ENCODE results near the gene PTCSC3. TPM values are rescaled to one million over a fixed set of nuclear protein-coding genes. Genes with fewer than 3 reads are reported as not detected.

The PTCSC3 gene
- total RNA-seq, 1 experiment from 2014 or later = not detected

DNA sequence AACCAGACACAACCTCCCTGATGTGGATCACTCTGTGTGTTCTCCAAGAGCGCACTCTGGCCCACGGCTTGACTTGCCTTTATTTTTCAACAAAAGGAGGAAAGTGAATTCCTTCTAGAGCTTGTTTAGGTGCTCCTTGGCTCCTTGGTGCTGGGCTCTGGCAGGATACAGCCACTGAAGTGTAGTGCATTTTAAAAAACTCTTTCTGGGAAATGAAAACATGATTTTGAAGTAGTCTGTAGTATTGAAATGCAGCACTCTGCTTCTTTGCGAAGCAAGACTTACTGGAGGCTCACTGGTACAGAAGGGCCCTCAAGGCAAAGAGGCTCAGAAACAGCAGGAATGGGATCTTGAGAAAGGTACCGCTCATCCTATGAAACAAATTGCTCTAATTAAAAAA lies 81.6 kb downstream of the PTCSC3 start:
- Histone ChIP-seq H3K27me3 (replicated peaks; ENCODE audit: insufficient read depth, low read depth, low read length, poor library complexity) (peaks cover 2% of the 10 kb centered on the region), H3K4me1 (ENCODE audit: insufficient read depth, low read length, poor library complexity, severe bottlenecking) (no peaks in the 10 kb centered on the region), H3K4me3 (ENCODE audit: low read depth, low read length, poor library complexity, severe bottlenecking) (no peak overlapping the region), H3K36me3 (ENCODE audit: insufficient read depth, low read length, poor library complexity, severe bottlenecking) (no peaks in the 10 kb centered on the region), H3K9me3 (ENCODE audit: low read depth, low read length, poor library complexity, severe bottlenecking) (no peaks in the 10 kb centered on the region), H3K27ac (ENCODE audit: low read depth, low read length, poor library complexity, severe bottlenecking) (no peak overlapping the region)
- ChIA-PET POLR2A (ENCODE audit: low non-redundant PET) (no interaction called here), CTCF (interaction anchor here (0.6 kb wide), 1 partner anchor 136 kb away, joined by 3 read pairs; no protein-coding TSS in a partner anchor)
- intact Hi-C loops (cut with micrococcal nuclease; ENCODE audit: unreplicated experiment) = no loop called here
- no peak for TF ChIP-seq EZH2 (IDR thresholded peaks at IDR 0.05; ENCODE audit: borderline replicate concordance, low read depth, low read length, poor library complexity, severe bottlenecking)
- TF ChIP-seq, protein P1, sequence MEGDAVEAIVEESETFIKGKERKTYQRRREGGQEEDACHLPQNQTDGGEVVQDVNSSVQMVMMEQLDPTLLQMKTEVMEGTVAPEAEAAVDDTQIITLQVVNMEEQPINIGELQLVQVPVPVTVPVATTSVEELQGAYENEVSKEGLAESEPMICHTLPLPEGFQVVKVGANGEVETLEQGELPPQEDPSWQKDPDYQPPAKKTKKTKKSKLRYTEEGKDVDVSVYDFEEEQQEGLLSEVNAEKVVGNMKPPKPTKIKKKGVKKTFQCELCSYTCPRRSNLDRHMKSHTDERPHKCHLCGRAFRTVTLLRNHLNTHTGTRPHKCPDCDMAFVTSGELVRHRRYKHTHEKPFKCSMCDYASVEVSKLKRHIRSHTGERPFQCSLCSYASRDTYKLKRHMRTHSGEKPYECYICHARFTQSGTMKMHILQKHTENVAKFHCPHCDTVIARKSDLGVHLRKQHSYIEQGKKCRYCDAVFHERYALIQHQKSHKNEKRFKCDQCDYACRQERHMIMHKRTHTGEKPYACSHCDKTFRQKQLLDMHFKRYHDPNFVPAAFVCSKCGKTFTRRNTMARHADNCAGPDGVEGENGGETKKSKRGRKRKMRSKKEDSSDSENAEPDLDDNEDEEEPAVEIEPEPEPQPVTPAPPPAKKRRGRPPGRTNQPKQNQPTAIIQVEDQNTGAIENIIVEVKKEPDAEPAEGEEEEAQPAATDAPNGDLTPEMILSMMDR (conservative IDR thresholded peaks at IDR 0.05; ENCODE audit: low read depth, low read length) = no peak
- no TSS peak for BruUV-seq (replicated peaks)
- no peak for DNase-seq (ENCODE audit: low spot score)

DNA sequence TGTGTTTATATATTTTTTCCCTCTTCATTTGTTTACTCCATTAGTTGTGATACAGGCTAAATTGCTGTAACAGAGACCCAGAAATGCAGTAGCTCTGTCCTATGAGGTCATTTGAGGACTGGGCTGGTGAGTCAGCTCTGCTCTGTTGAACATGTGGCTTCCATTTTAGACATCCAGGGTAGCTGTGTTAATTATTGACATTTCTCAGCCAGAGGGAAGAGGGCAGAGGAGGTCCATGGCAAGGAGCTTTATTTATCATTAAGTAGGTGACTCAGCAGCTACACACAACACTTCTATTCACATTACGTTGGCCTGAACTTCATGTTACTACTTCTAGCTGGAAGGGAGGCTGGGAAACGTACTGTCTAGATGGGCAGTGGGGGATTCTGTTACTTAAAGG lies 85.4 kb downstream of the PTCSC3 start:
- peak; percentile 35 for DNase-seq (ENCODE audit: low spot score)

GRCh38 chr14:36087411-36087810 lies 89.1 kb downstream of the PTCSC3 start:
- H3K27me3 ChIP-seq (replicated peaks; ENCODE audit: insufficient read depth, low read depth, low read length, poor library complexity) = peaks cover 33% of the 10 kb centered on the region
- intact Hi-C loops (cut with micrococcal nuclease; ENCODE audit: unreplicated experiment) = no loop called here
- no peak for DNase-seq (ENCODE audit: low spot score)
- no TSS peak for BruUV-seq (replicated peaks)
- ChIA-PET POLR2A (ENCODE audit: low non-redundant PET) (no interaction called here), CTCF (no interaction called here)
- no peak for TF ChIP-seq EZH2 (IDR thresholded peaks at IDR 0.05; ENCODE audit: borderline replicate concordance, low read depth, low read length, poor library complexity, severe bottlenecking)
- TF ChIP-seq, protein P1 (conservative IDR thresholded peaks at IDR 0.05; ENCODE audit: low read depth, low read length) = no peak
- H3K4me3 ChIP-seq (ENCODE audit: low read depth, low read length, poor library complexity, severe bottlenecking) = no peak overlapping the region
- H3K4me1 ChIP-seq (ENCODE audit: insufficient read depth, low read length, poor library complexity, severe bottlenecking) = no peaks in the 10 kb centered on the region
- no peaks in the 10 kb centered on the region for H3K36me3 ChIP-seq (ENCODE audit: insufficient read depth, low read length, poor library complexity, severe bottlenecking)
- no peak overlapping the region for H3K27ac ChIP-seq (ENCODE audit: low read depth, low read length, poor library complexity, severe bottlenecking)
- no peaks in the 10 kb centered on the region for H3K9me3 ChIP-seq (ENCODE audit: low read depth, low read length, poor library complexity, severe bottlenecking)

More for the DNA sequence above, 85.4 kb downstream of the PTCSC3 start:
- H3K27ac ChIP-seq (ENCODE audit: low read depth, low read length, poor library complexity, severe bottlenecking) = no peak overlapping the region
- intact Hi-C loops (cut with micrococcal nuclease; ENCODE audit: unreplicated experiment) = no loop called here
- H3K36me3 ChIP-seq (ENCODE audit: insufficient read depth, low read length, poor library complexity, severe bottlenecking) = no peaks in the 10 kb centered on the region
- H3K9me3 ChIP-seq (ENCODE audit: low read depth, low read length, poor library complexity, severe bottlenecking) = no peaks in the 10 kb centered on the region
- BruUV-seq (replicated peaks) = no TSS peak
- H3K4me3 ChIP-seq (ENCODE audit: low read depth, low read length, poor library complexity, severe bottlenecking) = no peak overlapping the region
- POLR2A ChIA-PET (ENCODE audit: low non-redundant PET) = no interaction called here
- H3K27me3 ChIP-seq (replicated peaks; ENCODE audit: insufficient read depth, low read depth, low read length, poor library complexity) = peaks cover 25% of the 10 kb centered on the region
- H3K4me1 ChIP-seq (ENCODE audit: insufficient read depth, low read length, poor library complexity, severe bottlenecking) = no peaks in the 10 kb centered on the region
- CTCF ChIA-PET = interaction anchor here (0.5 to 0.6 kb wide), 3 partner anchors 222 to 1618 kb away, joined by 5 to 8 read pairs (median 5); no protein-coding TSS in a partner anchor
- TF ChIP-seq EZH2 (IDR thresholded peaks at IDR 0.05; ENCODE audit: borderline replicate concordance, low read depth, low read length, poor library complexity, severe bottlenecking) = no peak
- TF ChIP-seq, protein P1 (conservative IDR thresholded peaks at IDR 0.05; ENCODE audit: low read depth, low read length) = no peak

Data from A673 (cell line).